Ishikawa (cell line): ENCODE data around the gene RELN.

Source experiments
- CREB1 ChIP-seq: IDR thresholded peaks from 2 replicates; pipeline ENCODE4 v1.6.1; 2012; ENCODE audit warnings: low read depth
- YY1 ChIP-seq: IDR thresholded peaks from 2 replicates; pipeline ENCODE4 v1.6.1; 2012; ENCODE audit warnings: low read depth
- TF ChIP-seq, protein P1 (sequence below): IDR thresholded peaks from 2 replicates; pipeline ENCODE4 v1.6.1; 2012

- no peak for TF ChIP-seq CREB1
- TF ChIP-seq YY1 = no peak
- TF ChIP-seq, protein P1, sequence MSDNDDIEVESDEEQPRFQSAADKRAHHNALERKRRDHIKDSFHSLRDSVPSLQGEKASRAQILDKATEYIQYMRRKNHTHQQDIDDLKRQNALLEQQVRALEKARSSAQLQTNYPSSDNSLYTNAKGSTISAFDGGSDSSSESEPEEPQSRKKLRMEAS = no peak
Measured at GRCh38 chr7:103928581-103928980, 60.9 kb downstream of the RELN start.
